Retinal pigment epithelial cell (primary cell): Measurements from ENCODE around the gene USP36.
"Not testable (repeated sequence)": the region's sequence is repeated elsewhere in the genome, so short reads cannot be mapped to it uniquely, and the experiment has no call there.

Source experiments
- DNase-seq: peaks from one replicate; pipeline ENCODE4 v3.0.0-alpha.2; 2010; ENCODE audit warnings: low read depth
- H3K4me3 ChIP-seq: 2 replicates; pipeline ENCODE4 v1.5.1; 2011; ENCODE audit warnings: mild to moderate bottlenecking, low read length, control low read depth, moderate library complexity
- CTCF ChIP-seq: conservative IDR thresholded peaks from 2 replicates; pipeline ENCODE4 v1.5.1; 2011; ENCODE audit warnings: low read depth, low read length, control low read depth, inconsistent platforms

Gene USP36

GRCh38 chr17:78840780-78841611, at the start of gene USP36:
USP36 (minus strand) TSS chr17:78840814; CDS start chr17:78836363, 4,451 bp downstream.
- TF ChIP-seq CTCF = no peak
- H3K4me3 ChIP-seq = peak within 1 kb of the TSS; percentile 87
- DNase-seq = peak; percentile 95

GRCh38 chr17:78890096-78890495, 49.5 kb upstream of the USP36 start:
- not testable (repeated sequence) for H3K4me3 ChIP-seq, DNase-seq

GRCh38 chr17:78889531-78889930, 48.9 kb upstream of the USP36 start:
- no peak for TF ChIP-seq CTCF
- DNase-seq = no peak
- H3K4me3 ChIP-seq = no peak overlapping the region

- TF ChIP-seq CTCF = no peak
- H3K4me3 ChIP-seq = no peak overlapping the region
- DNase-seq = no peak
Measured at GRCh38 chr17:78888941-78889518, 48.4 kb upstream of the USP36 start.

GRCh38 chr17:78886954-78887353, 46.3 kb upstream of the USP36 start:
- no peak overlapping the region for H3K4me3 ChIP-seq
- TF ChIP-seq CTCF = no peak
- DNase-seq = no peak

- no peak for DNase-seq
- TF ChIP-seq CTCF = no peak
- no peak overlapping the region for H3K4me3 ChIP-seq
Measured at GRCh38 chr17:78885956-78886355, 45.3 kb upstream of the USP36 start.

- H3K4me3 ChIP-seq = no peak overlapping the region
- TF ChIP-seq CTCF = no peak
- DNase-seq = no peak
Measured at GRCh38 chr17:78884876-78885667, 44.5 kb upstream of the USP36 start.
